ENCODE results near the gene EBF4. TPM values are rescaled to one million over a fixed set of nuclear protein-coding genes. Genes with fewer than 3 reads are reported as not detected.

The EBF4 gene
- total RNA-seq, 2 donors from 2014 or later = 48.9 to 58.8 TPM

- Histone ChIP-seq H3K27ac (no peak overlapping the region), H3K36me3 (no peaks in the 10 kb centered on the region), H3K4me3 (no peak overlapping the region), H3K27me3 (replicated peaks; ENCODE audit: insufficient read depth) (no peaks in the 10 kb centered on the region), H3K4me1 (replicated peaks) (no peaks in the 10 kb centered on the region), H3K9me3 (no peaks in the 10 kb centered on the region)
- 75% methylated on average over 16 of the region's 16 CpGs for WGBS
- intact Hi-C loops (cut with DNase I) = no loop called here
- TF ChIP-seq POLR2AphosphoS5 (IDR thresholded peaks at IDR 0.05) (no peak), CTCF (IDR thresholded peaks at IDR 0.05) (no peak), POLR2A (IDR thresholded peaks at IDR 0.05) (no peak)
- DNase-seq (ENCODE audit: low spot score) = no peak
Observed at GRCh38 chr20:2804041-2804828, 111.7 kb downstream of the EBF4 start.

GRCh38 chr20:2804852-2805688 lies 112.5 kb downstream of the EBF4 start:
- 21% methylated on average over 49 of the region's 49 CpGs for WGBS
- no peak for TF ChIP-seq CTCF (IDR thresholded peaks at IDR 0.05)
- TF ChIP-seq POLR2AphosphoS5 (IDR thresholded peaks at IDR 0.05) = no peak
- TF ChIP-seq POLR2A (IDR thresholded peaks at IDR 0.05) = no peak
- Histone ChIP-seq H3K27ac (no peak overlapping the region), H3K4me1 (replicated peaks) (no peaks in the 10 kb centered on the region), H3K27me3 (replicated peaks; ENCODE audit: insufficient read depth) (no peaks in the 10 kb centered on the region), H3K4me3 (no peak overlapping the region), H3K9me3 (no peaks in the 10 kb centered on the region), H3K36me3 (no peaks in the 10 kb centered on the region)
- intact Hi-C loops (cut with DNase I) = no loop called here
- DNase-seq (ENCODE audit: low spot score) = no peak

- Histone ChIP-seq H3K4me1 (replicated peaks) (no peaks in the 10 kb centered on the region), H3K27me3 (replicated peaks; ENCODE audit: insufficient read depth) (no peaks in the 10 kb centered on the region), H3K4me3 (no peak overlapping the region), H3K9me3 (no peaks in the 10 kb centered on the region), H3K36me3 (no peaks in the 10 kb centered on the region), H3K27ac (no peak overlapping the region)
- DNase-seq (ENCODE audit: low spot score) = no peak
- TF ChIP-seq POLR2A (IDR thresholded peaks at IDR 0.05) (no peak), POLR2AphosphoS5 (IDR thresholded peaks at IDR 0.05) (no peak), CTCF (IDR thresholded peaks at IDR 0.05) (no peak)
- 44% methylated on average over 22 of the region's 22 CpGs for WGBS
- intact Hi-C loops (cut with DNase I) = no loop called here
Observed at GRCh38 chr20:2805689-2806350, 113.2 kb downstream of the EBF4 start.

GRCh38 chr20:2806351-2806701 lies 113.7 kb downstream of the EBF4 start:
- no peak for DNase-seq (ENCODE audit: low spot score)
- intact Hi-C loops (cut with DNase I) = no loop called here
- no peaks in the 10 kb centered on the region for H3K9me3 ChIP-seq

More at GRCh38 chr20:2806351-2806701, 113.7 kb downstream of the EBF4 start:
- 48% methylated on average over 4 of the region's 4 CpGs for WGBS
- no peak overlapping the region for H3K27ac ChIP-seq
- no peaks in the 10 kb centered on the region for H3K27me3 ChIP-seq (replicated peaks; ENCODE audit: insufficient read depth)
- no peak overlapping the region for H3K4me3 ChIP-seq
- no peaks in the 10 kb centered on the region for H3K4me1 ChIP-seq (replicated peaks)
- H3K36me3 ChIP-seq = no peaks in the 10 kb centered on the region
- TF ChIP-seq POLR2AphosphoS5 (IDR thresholded peaks at IDR 0.05) (no peak), POLR2A (IDR thresholded peaks at IDR 0.05) (no peak), CTCF (IDR thresholded peaks at IDR 0.05) (no peak)

All from prostate gland (tissue), 2 donors.